HL-60 (cell line): Measurements from ENCODE around the gene ZPLD1.

Source experiments
- CTCF ChIP-seq: IDR thresholded peaks from one replicate; pipeline ENCODE4 v1.5.1; 2011; ENCODE audit warnings: low read length, control low read depth, inconsistent platforms; ENCODE audit not compliant: insufficient read depth
- GABPA ChIP-seq: IDR thresholded peaks from 2 replicates; pipeline ENCODE4 v1.6.1; 2012; ENCODE audit warnings: low read depth
- POLR2AphosphoS5 ChIP-seq: IDR thresholded peaks from 2 replicates; pipeline ENCODE4 v1.6.1; 2012; ENCODE audit warnings: low read depth
- REST ChIP-seq: IDR thresholded peaks from 2 replicates; pipeline ENCODE4 v1.6.1; 2012; ENCODE audit warnings: low read depth; ENCODE audit not compliant: insufficient replicate concordance
- SPI1 ChIP-seq: IDR thresholded peaks from 2 replicates; pipeline ENCODE4 v1.6.1; 2012; ENCODE audit warnings: low read depth, mild to moderate bottlenecking, borderline replicate concordance

- TF ChIP-seq CTCF (no peak), REST (no peak), SPI1 (no peak), POLR2AphosphoS5 (no peak), GABPA (no peak)
These were observed 76.4 kb downstream of the ZPLD1 start for GRCh38 chr3:102511168-102511567.
